ENCODE measurements around the gene DNAH17. TPM values are rescaled to one million over a fixed set of nuclear protein-coding genes. Genes with fewer than 3 reads are reported as not detected.

The DNAH17 gene
- total RNA-seq, 1 donor: not detected

GRCh38 chr17:78375401-78376151 is 201.6 kb downstream of the DNAH17 start:
- H3K4me3 ChIP-seq (ENCODE audit: low read depth, low read length): no peak overlapping the region
- no peak for TF ChIP-seq CTCF (IDR thresholded peaks at IDR 0.05; ENCODE audit: insufficient read depth, low read depth, low read length)

GRCh38 chr17:78374631-78375274 is 202.4 kb downstream of the DNAH17 start:
- H3K4me3 ChIP-seq (ENCODE audit: low read depth, low read length): no peak overlapping the region
- peak; percentile 68 for DNase-seq (ENCODE audit: low read depth)
- TF ChIP-seq CTCF (IDR thresholded peaks at IDR 0.05; ENCODE audit: insufficient read depth, low read depth, low read length): no peak

More at GRCh38 chr17:78375401-78376151, 201.6 kb downstream of the DNAH17 start:
- peak; percentile 97 for DNase-seq (ENCODE audit: low read depth)

GRCh38 chr17:78374189-78374588 is 203.0 kb downstream of the DNAH17 start:
- no peak for DNase-seq (ENCODE audit: low read depth)
- no peak for TF ChIP-seq CTCF (IDR thresholded peaks at IDR 0.05; ENCODE audit: insufficient read depth, low read depth, low read length)
- H3K4me3 ChIP-seq (ENCODE audit: low read depth, low read length): no peak overlapping the region

Small RNAs within 50 kb of the gene (small RNA-seq; reads per million reads assigned to genes)
- gene RF00415: 0.28 reads per million
- gene RN7SL454P: not detected

Other genes starting within 250 kb of the DNAH17 start
- gene SOCS3, start 217.3 kb downstream of the DNAH17 start, total RNA-seq: 59.6 and 70.0 TPM in 2 replicates
- 30.9 and 35.4 TPM in 2 replicates for gene PGS1, start 198.7 kb downstream of the DNAH17 start, total RNA-seq
- 16.4 and 19.4 TPM in 2 replicates for gene CYTH1, start 204.9 kb upstream of the DNAH17 start, total RNA-seq

Data from fibroblast of villous mesenchyme (primary cell).